Measurements from ENCODE around the gene FRK. TPM values are rescaled to one million over a fixed set of nuclear protein-coding genes. Genes with fewer than 3 reads are reported as not detected.
"Not testable (repeated sequence)": the region's sequence is repeated elsewhere in the genome, so short reads cannot be mapped to it uniquely, and the experiment has no call there.

The FRK gene
- total RNA-seq, 6 experiments from 2014 or later: 0.02 to 0.03 (median 0.02) TPM; not detected in 1

GRCh38 chr6:115969207-115969929 is 91.3 kb downstream of the FRK start:
- Mint-ChIP-seq H3K4me1 (ENCODE audit: low read depth) (peaks cover 14% of the 10 kb centered on the region), H3K27ac (no peak overlapping the region), H3K4me3 (no peak overlapping the region), H3K9me3 (no peaks in the 10 kb centered on the region), H3K27me3 (ENCODE audit: insufficient read depth) (no peaks in the 10 kb centered on the region), H3K36me3 (ENCODE audit: low read depth) (no peaks in the 10 kb centered on the region)
- no peak for DNase-seq
- no peak for TF ChIP-seq CTCF (IDR thresholded peaks at IDR 0.05)

GRCh38 chr6:115960286-115960685 is 100.4 kb downstream of the FRK start:
- not testable (repeated sequence) for H3K27me3 Mint-ChIP-seq (ENCODE audit: insufficient read depth); H3K4me1 Mint-ChIP-seq (ENCODE audit: low read depth); H3K9me3 Mint-ChIP-seq; H3K36me3 Mint-ChIP-seq (ENCODE audit: low read depth); H3K4me3 Mint-ChIP-seq; H3K27ac Mint-ChIP-seq; DNase-seq

- no peak overlapping the region for H3K27ac Mint-ChIP-seq
- no peaks in the 10 kb centered on the region for H3K36me3 Mint-ChIP-seq (ENCODE audit: low read depth)
- no peak for TF ChIP-seq CTCF (IDR thresholded peaks at IDR 0.05)
- DNase-seq: no peak
- H3K4me1 Mint-ChIP-seq (ENCODE audit: low read depth): no peaks in the 10 kb centered on the region
- no peaks in the 10 kb centered on the region for H3K9me3 Mint-ChIP-seq
- no peak overlapping the region for H3K4me3 Mint-ChIP-seq
- H3K27me3 Mint-ChIP-seq (ENCODE audit: insufficient read depth): no peaks in the 10 kb centered on the region
These were observed 101.7 kb downstream of the FRK start for GRCh38 chr6:115958958-115959357.

GRCh38 chr6:115954740-115955139 is 106.0 kb downstream of the FRK start:
- no peak overlapping the region for H3K4me3 Mint-ChIP-seq
- TF ChIP-seq CTCF (IDR thresholded peaks at IDR 0.05): no peak
- no peaks in the 10 kb centered on the region for H3K4me1 Mint-ChIP-seq (ENCODE audit: low read depth)
- no peak for DNase-seq
- H3K27ac Mint-ChIP-seq: no peak overlapping the region
- H3K36me3 Mint-ChIP-seq (ENCODE audit: low read depth): no peaks in the 10 kb centered on the region
- H3K9me3 Mint-ChIP-seq: no peaks in the 10 kb centered on the region
- no peaks in the 10 kb centered on the region for H3K27me3 Mint-ChIP-seq (ENCODE audit: insufficient read depth)

GRCh38 chr6:115948751-115949150 is 111.9 kb downstream of the FRK start:
- H3K4me1 Mint-ChIP-seq (ENCODE audit: low read depth): no peaks in the 10 kb centered on the region
- no peaks in the 10 kb centered on the region for H3K9me3 Mint-ChIP-seq
- no peak overlapping the region for H3K27ac Mint-ChIP-seq
- H3K36me3 Mint-ChIP-seq (ENCODE audit: low read depth): no peaks in the 10 kb centered on the region
- no peak overlapping the region for H3K4me3 Mint-ChIP-seq
- DNase-seq: no peak
- TF ChIP-seq CTCF (IDR thresholded peaks at IDR 0.05): no peak
- no peaks in the 10 kb centered on the region for H3K27me3 Mint-ChIP-seq (ENCODE audit: insufficient read depth)

- TF ChIP-seq CTCF (IDR thresholded peaks at IDR 0.05): no peak
- no peak overlapping the region for H3K4me3 Mint-ChIP-seq
- no peak overlapping the region for H3K27ac Mint-ChIP-seq
- no peaks in the 10 kb centered on the region for H3K9me3 Mint-ChIP-seq
- no peaks in the 10 kb centered on the region for H3K36me3 Mint-ChIP-seq (ENCODE audit: low read depth)
- H3K4me1 Mint-ChIP-seq (ENCODE audit: low read depth): no peaks in the 10 kb centered on the region
- DNase-seq: no peak
- H3K27me3 Mint-ChIP-seq (ENCODE audit: insufficient read depth): no peaks in the 10 kb centered on the region
These were observed 112.6 kb downstream of the FRK start for GRCh38 chr6:115947966-115948541.

Data from HFFc6 (cell line).